Neural progenitor cell (in vitro differentiated cells): ENCODE measurements around the gene PKNOX2. TPM values are rescaled to one million over a fixed set of nuclear protein-coding genes. Genes with fewer than 3 reads are reported as not detected.

Experiments
- DNase-seq: peaks from one replicate; pipeline ENCODE4 v3.0.0-alpha.2; 2016; ENCODE audit warnings: low spot score
- H2AFZ ChIP-seq: fragments of 200-600 bp; sonication (generic); replicated peaks from 2 replicates; pipeline ENCODE4 v1.6.1; 2016; ENCODE audit warnings: antibody characterized with exemption
- H3F3A ChIP-seq: fragments of 200-600 bp; sonication (generic); 2 replicates; pipeline ENCODE4 v1.6.1; 2016; ENCODE audit warnings: antibody characterized with exemption, low read depth
- H3K27ac ChIP-seq: fragments of 200-600 bp; sonication (generic); 2 replicates; pipeline ENCODE4 v1.5.1; 2016; ENCODE audit warnings: mild to moderate bottlenecking
- H3K27me3 ChIP-seq: fragments of 200-600 bp; sonication (generic); 2 replicates; pipeline ENCODE4 v1.6.1; 2016; ENCODE audit warnings: mild to moderate bottlenecking, moderate library complexity
- H3K36me3 ChIP-seq: fragments of 200-600 bp; sonication (generic); 2 replicates; pipeline ENCODE4 v1.5.1; 2016
- H3K4me1 ChIP-seq: fragments of 200-600 bp; sonication (generic); 2 replicates; pipeline ENCODE4 v1.6.1; 2016; ENCODE audit warnings: mixed run types
- H3K4me2 ChIP-seq: fragments of 200-600 bp; sonication (generic); 2 replicates; pipeline ENCODE4 v1.6.1; 2016
- H3K4me3 ChIP-seq: fragments of 200-600 bp; sonication (generic); 2 replicates; pipeline ENCODE4 v1.5.1; 2016
- H3K79me2 ChIP-seq: fragments of 200-600 bp; sonication (generic); 2 replicates; pipeline ENCODE4 v1.6.1; 2016; ENCODE audit warnings: low read depth
- H3K9ac ChIP-seq: fragments of 200-600 bp; sonication (generic); 2 replicates; pipeline ENCODE4 v1.6.1; 2016
- H3K9me3 ChIP-seq: fragments of 200-600 bp; sonication (generic); 2 replicates; pipeline ENCODE4 v1.5.1; 2016; ENCODE audit warnings: low read depth
- H4K20me1 ChIP-seq: fragments of 200-600 bp; sonication (generic); 2 replicates; pipeline ENCODE4 v1.6.1; 2016; ENCODE audit warnings: low read depth
- H3K27ac Mint-ChIP-seq: 3 replicates; pipeline ENCODE4 v1.8.0; 2021; ENCODE audit warnings: mixed read lengths
- H3K27me3 Mint-ChIP-seq: 2 replicates; pipeline ENCODE4 v1.8.0; 2022; ENCODE audit warnings: low read depth, mild to moderate bottlenecking, inconsistent platforms, moderate library complexity, mixed read lengths; ENCODE audit not compliant: insufficient read depth
- H3K36me3 Mint-ChIP-seq: 3 replicates; pipeline ENCODE4 v1.8.0; 2021; ENCODE audit warnings: mixed read lengths
- H3K4me1 Mint-ChIP-seq: 3 replicates; pipeline ENCODE4 v1.8.0; 2021; ENCODE audit warnings: mixed read lengths
- H3K4me3 Mint-ChIP-seq: 3 replicates; pipeline ENCODE4 v1.8.0; 2021; ENCODE audit warnings: mild to moderate bottlenecking, moderate library complexity, mixed read lengths
- H3K9me3 Mint-ChIP-seq: 3 replicates; pipeline ENCODE4 v1.8.0; 2020; ENCODE audit warnings: mixed read lengths
- EZH2 ChIP-seq: fragments of 200-600 bp; sonication (generic); IDR thresholded peaks from 2 replicates; pipeline ENCODE4 v1.6.1; 2017; ENCODE audit warnings: antibody characterized with exemption, mild to moderate bottlenecking, moderate library complexity
- EZH2phosphoT487 ChIP-seq: fragments of 200-600 bp; sonication (generic); IDR thresholded peaks from 2 replicates; pipeline ENCODE4 v1.6.1; 2017; ENCODE audit warnings: antibody characterized with exemption
- total RNA-seq: library from RNA; depleted of rRNA; stranded (reverse); fragments of >200 nt; gene quantifications from 2 replicates; pipeline ENCODE4 v1.2.3, GENCODE V29; 2015; ENCODE audit warnings: low replicate concordance
- TF ChIP-seq, protein P1 (sequence below): fragments of 200-600 bp; sonication (generic); IDR thresholded peaks from 2 replicates; pipeline ENCODE4 v1.5.1; 2017; ENCODE audit warnings: antibody characterized with exemption, mild to moderate bottlenecking

PKNOX2 gene
- total RNA-seq, 1 donor from 2014 or later = 4.3 TPM

GRCh38 chr11:125193416-125193726 lies 28.8 kb downstream of the PKNOX2 start:
- H3K36me3 ChIP-seq = no peaks in the 10 kb centered on the region
- H3K27me3 ChIP-seq = no peaks in the 10 kb centered on the region
- peaks cover 54% of the 10 kb centered on the region for H3K4me1 Mint-ChIP-seq
- no peaks in the 10 kb centered on the region for H3K79me2 ChIP-seq
- H3K27me3 Mint-ChIP-seq = peaks cover 4% of the 10 kb centered on the region
- H3K9me3 Mint-ChIP-seq = peaks cover 8% of the 10 kb centered on the region
- no peak for DNase-seq
- H3K36me3 Mint-ChIP-seq = peaks cover 25% of the 10 kb centered on the region
- H3K4me1 ChIP-seq = peaks cover 43% of the 10 kb centered on the region
- H3K4me3 ChIP-seq = no peak overlapping the region
- H3K27ac Mint-ChIP-seq = peak overlapping the region; percentile 70
- peak overlapping the region; percentile 50 for H3K4me3 Mint-ChIP-seq
- H3K27ac ChIP-seq = peak overlapping the region; percentile 13
- TF ChIP-seq EZH2phosphoT487 = no peak
- TF ChIP-seq, protein P1, sequence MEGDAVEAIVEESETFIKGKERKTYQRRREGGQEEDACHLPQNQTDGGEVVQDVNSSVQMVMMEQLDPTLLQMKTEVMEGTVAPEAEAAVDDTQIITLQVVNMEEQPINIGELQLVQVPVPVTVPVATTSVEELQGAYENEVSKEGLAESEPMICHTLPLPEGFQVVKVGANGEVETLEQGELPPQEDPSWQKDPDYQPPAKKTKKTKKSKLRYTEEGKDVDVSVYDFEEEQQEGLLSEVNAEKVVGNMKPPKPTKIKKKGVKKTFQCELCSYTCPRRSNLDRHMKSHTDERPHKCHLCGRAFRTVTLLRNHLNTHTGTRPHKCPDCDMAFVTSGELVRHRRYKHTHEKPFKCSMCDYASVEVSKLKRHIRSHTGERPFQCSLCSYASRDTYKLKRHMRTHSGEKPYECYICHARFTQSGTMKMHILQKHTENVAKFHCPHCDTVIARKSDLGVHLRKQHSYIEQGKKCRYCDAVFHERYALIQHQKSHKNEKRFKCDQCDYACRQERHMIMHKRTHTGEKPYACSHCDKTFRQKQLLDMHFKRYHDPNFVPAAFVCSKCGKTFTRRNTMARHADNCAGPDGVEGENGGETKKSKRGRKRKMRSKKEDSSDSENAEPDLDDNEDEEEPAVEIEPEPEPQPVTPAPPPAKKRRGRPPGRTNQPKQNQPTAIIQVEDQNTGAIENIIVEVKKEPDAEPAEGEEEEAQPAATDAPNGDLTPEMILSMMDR = no peak
- TF ChIP-seq EZH2 = no peak
- no peak overlapping the region for H3K9ac ChIP-seq
- peak overlapping the region; percentile 45 for H3K4me2 ChIP-seq
- H4K20me1 ChIP-seq = peaks cover 23% of the 10 kb centered on the region
- H3F3A ChIP-seq = peaks cover 19% of the 10 kb centered on the region
- H2AFZ ChIP-seq = no peak overlapping the region
- no peaks in the 10 kb centered on the region for H3K9me3 ChIP-seq

- Histone ChIP-seq H3K36me3 (no peaks in the 10 kb centered on the region), H3K4me2 (no peak overlapping the region), H3K9me3 (no peaks in the 10 kb centered on the region), H3K27me3 (no peaks in the 10 kb centered on the region), H3K27ac (no peak overlapping the region), H3K4me1 (peaks cover 38% of the 10 kb centered on the region), H3F3A (peaks cover 19% of the 10 kb centered on the region), H4K20me1 (peaks cover 18% of the 10 kb centered on the region), H2AFZ (no peak overlapping the region), H3K9ac (no peak overlapping the region), H3K4me3 (no peak overlapping the region), H3K79me2 (no peaks in the 10 kb centered on the region)
- Mint-ChIP-seq H3K27me3 (peaks cover 4% of the 10 kb centered on the region), H3K36me3 (peaks cover 28% of the 10 kb centered on the region), H3K9me3 (peaks cover 8% of the 10 kb centered on the region), H3K4me1 (peaks cover 54% of the 10 kb centered on the region), H3K4me3 (no peak overlapping the region), H3K27ac (no peak overlapping the region)
- no peak for DNase-seq
- no peak for TF ChIP-seq EZH2phosphoT487
- TF ChIP-seq EZH2 = no peak
- TF ChIP-seq, protein P1 = no peak
These were observed 29.3 kb downstream of the PKNOX2 start for GRCh38 chr11:125193841-125194240.

DNA sequence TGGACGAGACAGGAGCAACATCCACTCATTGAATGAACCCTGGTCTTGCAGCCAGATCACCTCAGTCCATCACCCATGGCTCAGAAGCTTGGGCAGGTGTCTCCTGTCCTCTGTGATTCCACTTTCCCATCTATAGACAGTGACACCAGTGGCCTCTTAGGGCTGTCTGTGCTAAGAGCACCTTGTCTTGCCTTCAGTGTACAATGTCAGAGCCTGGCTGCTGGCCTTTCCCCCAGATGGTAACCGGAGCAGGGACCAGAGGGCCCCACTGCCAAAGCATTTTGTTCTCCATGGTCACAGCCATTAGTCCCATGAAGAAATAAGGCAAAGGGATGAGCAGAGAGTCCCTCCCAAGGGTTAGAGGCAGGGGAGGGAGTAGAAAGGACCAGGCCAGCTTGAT lies 35.4 kb downstream of the PKNOX2 start:
- Histone ChIP-seq H3K27ac (no peak overlapping the region), H3K4me2 (no peak overlapping the region), H3F3A (peaks cover 38% of the 10 kb centered on the region), H3K4me1 (peaks cover 39% of the 10 kb centered on the region), H3K27me3 (no peaks in the 10 kb centered on the region), H2AFZ (no peak overlapping the region), H3K4me3 (no peak overlapping the region), H4K20me1 (peaks cover 66% of the 10 kb centered on the region), H3K9me3 (no peaks in the 10 kb centered on the region), H3K36me3 (no peaks in the 10 kb centered on the region), H3K79me2 (no peaks in the 10 kb centered on the region), H3K9ac (no peak overlapping the region)
- H3K4me1 Mint-ChIP-seq = peaks cover 60% of the 10 kb centered on the region
- peaks cover 25% of the 10 kb centered on the region for H3K36me3 Mint-ChIP-seq
- peaks cover under 1% of the 10 kb centered on the region for H3K9me3 Mint-ChIP-seq
- H3K4me3 Mint-ChIP-seq = no peak overlapping the region
- no peak overlapping the region for H3K27ac Mint-ChIP-seq
- DNase-seq = no peak
- TF ChIP-seq, protein P1 = no peak
- TF ChIP-seq EZH2phosphoT487 (no peak), EZH2 (no peak)
- peaks cover 4% of the 10 kb centered on the region for H3K27me3 Mint-ChIP-seq

DNA sequence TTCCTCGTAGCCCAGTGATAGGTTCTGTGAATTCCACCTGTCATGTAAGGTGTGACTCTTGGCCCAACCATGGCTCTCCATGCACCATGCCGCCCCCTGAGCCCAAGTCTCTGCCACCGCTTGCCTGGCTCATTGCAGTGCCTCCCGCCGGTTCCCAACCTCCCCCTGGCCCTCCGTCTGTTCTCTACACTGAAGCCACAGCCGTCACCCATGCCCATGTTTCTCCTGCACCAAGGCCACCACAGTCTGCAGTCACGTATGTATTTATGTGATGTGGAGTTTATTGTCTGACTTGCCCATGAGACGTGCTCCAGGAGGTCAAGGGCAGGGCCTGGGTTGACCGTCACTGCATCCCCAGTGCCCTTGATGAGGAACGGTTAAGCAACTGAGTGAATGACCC lies 35.9 kb downstream of the PKNOX2 start:
- no peak for DNase-seq
- no peaks in the 10 kb centered on the region for H3K9me3 Mint-ChIP-seq
- no peak overlapping the region for H3K4me3 Mint-ChIP-seq
- Histone ChIP-seq H3K4me3 (no peak overlapping the region), H2AFZ (no peak overlapping the region), H3K9ac (no peak overlapping the region), H3K9me3 (no peaks in the 10 kb centered on the region), H3K27me3 (no peaks in the 10 kb centered on the region), H3K4me1 (peaks cover 40% of the 10 kb centered on the region), H3K36me3 (no peaks in the 10 kb centered on the region), H3F3A (peaks cover 40% of the 10 kb centered on the region), H3K79me2 (peaks cover 3% of the 10 kb centered on the region), H3K27ac (no peak overlapping the region), H3K4me2 (no peak overlapping the region), H4K20me1 (peaks cover 69% of the 10 kb centered on the region)
- H3K4me1 Mint-ChIP-seq = peaks cover 59% of the 10 kb centered on the region
- H3K36me3 Mint-ChIP-seq = peaks cover 22% of the 10 kb centered on the region
- H3K27ac Mint-ChIP-seq = no peak overlapping the region
- H3K27me3 Mint-ChIP-seq = peaks cover 3% of the 10 kb centered on the region
- TF ChIP-seq EZH2 (no peak), EZH2phosphoT487 (no peak)
- TF ChIP-seq, protein P1 = no peak
